OCI-LY1 (cell line): ENCODE measurements around the gene PHYHIPL.

Experiments
- H2AFZ ChIP-seq: fragments of 200-600 bp; sonication (generic), shearing (Covaris generic); 2 replicates; pipeline ENCODE4 v1.6.0; 2014; ENCODE audit warnings: antibody characterized with exemption, mild to moderate bottlenecking, low read length
- H3F3A ChIP-seq: fragments of 200-600 bp; sonication (generic), shearing (Covaris generic); 2 replicates; pipeline ENCODE4 v1.6.0; 2014; ENCODE audit warnings: mild to moderate bottlenecking, antibody characterized with exemption, low read length, moderate library complexity; ENCODE audit not compliant: insufficient read depth
- H3K27ac ChIP-seq: fragments of 200-600 bp; sonication (generic); 2 replicates; pipeline ENCODE4 v1.5.1; 2014; ENCODE audit warnings: low read length, mixed run types, mild to moderate bottlenecking, low read depth; ENCODE audit not compliant: poor library complexity, severe bottlenecking
- H3K27me3 ChIP-seq: fragments of 200-600 bp; sonication (generic); 2 replicates; pipeline ENCODE4 v1.6.0; 2014; ENCODE audit warnings: antibody characterized with exemption, mild to moderate bottlenecking, low read length, moderate library complexity; ENCODE audit not compliant: insufficient read depth
- H3K36me3 ChIP-seq: fragments of 200-600 bp; sonication (generic); 2 replicates; pipeline ENCODE4 v1.6.1; 2014; ENCODE audit warnings: mild to moderate bottlenecking, antibody characterized with exemption, low read length, moderate library complexity, mixed read lengths; ENCODE audit not compliant: insufficient read depth
- H3K4me1 ChIP-seq: fragments of 200-600 bp; sonication (generic); 2 replicates; pipeline ENCODE4 v1.5.1; 2014; ENCODE audit warnings: mild to moderate bottlenecking, low read length, moderate library complexity; ENCODE audit not compliant: insufficient read depth, severe bottlenecking
- H3K4me2 ChIP-seq: fragments of 200-600 bp; sonication (generic), shearing (Covaris generic); 2 replicates; pipeline ENCODE4 v1.6.1; 2014; ENCODE audit warnings: low read length
- H3K4me3 ChIP-seq: fragments of 200-600 bp; sonication (generic); 2 replicates; pipeline ENCODE4 v1.5.1; 2014; ENCODE audit warnings: low read length, low read depth, mild to moderate bottlenecking, mixed read lengths; ENCODE audit not compliant: poor library complexity, severe bottlenecking
- H3K79me2 ChIP-seq: fragments of 200-600 bp; shearing (Covaris generic); 2 replicates; pipeline ENCODE4 v1.6.1; 2016; ENCODE audit warnings: mixed run types, low read length, mixed read lengths; ENCODE audit not compliant: insufficient read depth
- H3K9ac ChIP-seq: fragments of 200-600 bp; sonication (generic), shearing (Covaris generic); 2 replicates; pipeline ENCODE4 v1.6.1; 2014; ENCODE audit warnings: mild to moderate bottlenecking, low read length, mixed read lengths
- H3K9me2 ChIP-seq: fragments of 200-600 bp; sonication (generic), shearing (Covaris generic); 2 replicates; pipeline ENCODE4 v1.6.1; 2014; ENCODE audit warnings: low read depth, mild to moderate bottlenecking, low read length, mixed read lengths
- H3K9me3 ChIP-seq: fragments of 200-600 bp; shearing (Covaris generic); 2 replicates; pipeline ENCODE4 v1.6.1; 2014; ENCODE audit warnings: low read length, mixed read lengths
- H4K20me1 ChIP-seq: fragments of 200-600 bp; sonication (generic), shearing (Covaris generic); 2 replicates; pipeline ENCODE4 v1.6.0; 2016; ENCODE audit warnings: mild to moderate bottlenecking, low read length; ENCODE audit not compliant: insufficient read depth
- CTCF ChIP-seq: fragments of 200-600 bp; sonication (generic), shearing (Covaris generic); IDR thresholded peaks from 2 replicates; pipeline ENCODE4 v1.5.1; 2017; ENCODE audit warnings: mild to moderate bottlenecking, antibody characterized with exemption, low read length, moderate library complexity, mixed read lengths
- EZH2 ChIP-seq: fragments of 200-600 bp; sonication (generic), shearing (Covaris generic); IDR thresholded peaks from 2 replicates; pipeline ENCODE4 v1.8.0; 2017; ENCODE audit warnings: borderline replicate concordance, mixed run types, mild to moderate bottlenecking, antibody characterized with exemption, low read length, moderate library complexity, mixed read lengths

Gene PHYHIPL

GRCh38 chr10:59175538-59176240 lies 754 bp upstream of the PHYHIPL start:
- H3F3A ChIP-seq: no peaks in the 10 kb centered on the region
- no peaks in the 10 kb centered on the region for H3K79me2 ChIP-seq
- H2AFZ ChIP-seq: no peak overlapping the region
- TF ChIP-seq EZH2 (no peak), CTCF (no peak)
- no peaks in the 10 kb centered on the region for H3K36me3 ChIP-seq
- no peak overlapping the region for H3K4me3 ChIP-seq
- H3K4me1 ChIP-seq: no peaks in the 10 kb centered on the region
- no peak overlapping the region for H3K27ac ChIP-seq
- H3K9me3 ChIP-seq: no peaks in the 10 kb centered on the region
- no peak overlapping the region for H3K4me2 ChIP-seq
- no peaks in the 10 kb centered on the region for H4K20me1 ChIP-seq
- H3K9ac ChIP-seq: no peak overlapping the region
- no peaks in the 10 kb centered on the region for H3K27me3 ChIP-seq
- H3K9me2 ChIP-seq: no peaks in the 10 kb centered on the region

GRCh38 chr10:59177031-59177797 lies 771 bp downstream of the PHYHIPL start:
- Histone ChIP-seq H3F3A (no peaks in the 10 kb centered on the region), H3K9me3 (no peaks in the 10 kb centered on the region), H2AFZ (no peak overlapping the region), H4K20me1 (no peaks in the 10 kb centered on the region), H3K9me2 (no peaks in the 10 kb centered on the region), H3K36me3 (no peaks in the 10 kb centered on the region), H3K9ac (no peak overlapping the region), H3K4me2 (no peak overlapping the region), H3K4me1 (no peaks in the 10 kb centered on the region), H3K4me3 (no peak overlapping the region), H3K27ac (no peak overlapping the region), H3K27me3 (no peaks in the 10 kb centered on the region), H3K79me2 (no peaks in the 10 kb centered on the region)
- TF ChIP-seq EZH2 (no peak), CTCF (no peak)

GRCh38 chr10:59177836-59178235 lies 1.4 kb downstream of the PHYHIPL start:
- Histone ChIP-seq H3K9ac (no peak overlapping the region), H3K4me2 (no peak overlapping the region), H4K20me1 (no peaks in the 10 kb centered on the region), H3K4me1 (no peaks in the 10 kb centered on the region), H3K9me3 (no peaks in the 10 kb centered on the region), H3K27me3 (no peaks in the 10 kb centered on the region), H3K27ac (no peak overlapping the region), H3K9me2 (no peaks in the 10 kb centered on the region), H3K79me2 (no peaks in the 10 kb centered on the region), H2AFZ (no peak overlapping the region), H3F3A (no peaks in the 10 kb centered on the region), H3K36me3 (no peaks in the 10 kb centered on the region), H3K4me3 (no peak overlapping the region)
- TF ChIP-seq CTCF (no peak), EZH2 (no peak)
